CD14-positive monocyte (primary cell): ENCODE results near the gene SEC24C. TPM values are rescaled to one million over a fixed set of nuclear protein-coding genes. Genes with fewer than 3 reads are reported as not detected.

Experiments
- DNase-seq, 3 donors: peaks; one replicate each; pipeline ENCODE4 v3.0.0-alpha.2; 2011 to 2022
- H2AFZ ChIP-seq: 2 replicates; pipeline ENCODE4 v1.6.0; 2012; ENCODE audit warnings: mild to moderate bottlenecking, low read depth, low read length, inconsistent platforms; ENCODE audit not compliant: insufficient read depth, poor library complexity, severe bottlenecking
- H3K27ac ChIP-seq, 2 donors: 1 replicate in 1 of 2; 2 replicates in 1 of 2; pipeline ENCODE4 v1.5.1; 2012 to 2013; ENCODE audit warnings: low read length in 2 of 2, control low read depth in 1 of 2, inconsistent platforms in 1 of 2, low read depth in 1 of 2, mild to moderate bottlenecking in 1 of 2
- H3K27me3 ChIP-seq, 2 donors: one replicate each; pipeline versions ENCODE4 v1.6.0 to v1.6.1; 2011 to 2013; ENCODE audit warnings: low read length in 2 of 2; ENCODE audit not compliant: control insufficient read depth in 2 of 2, insufficient read depth in 2 of 2
- H3K36me3 ChIP-seq, 2 donors: replicated peaks in 1 of 2; 1 replicate in 1 of 2; 2 replicates in 1 of 2; pipeline versions ENCODE4 v1.5.1 to v1.6.1; 2012 to 2013; ENCODE audit warnings: low read length in 2 of 2, control low read depth in 1 of 2, inconsistent platforms in 1 of 2, mild to moderate bottlenecking in 1 of 2; ENCODE audit not compliant: insufficient read depth in 2 of 2, control insufficient read depth in 1 of 2
- H3K4me1 ChIP-seq, 2 donors: 1 replicate in 1 of 2; 2 replicates in 1 of 2; pipeline versions ENCODE4 v1.5.1 to v1.6.1; 2012 to 2013; ENCODE audit warnings: low read length in 2 of 2, control low read depth in 1 of 2, inconsistent platforms in 1 of 2, mild to moderate bottlenecking in 1 of 2, moderate library complexity in 1 of 2; ENCODE audit not compliant: insufficient read depth in 2 of 2, control insufficient read depth in 1 of 2
- H3K4me2 ChIP-seq: replicated peaks from 2 replicates; pipeline ENCODE3; 2012; ENCODE audit warnings: low read length, moderate library complexity, mild to moderate bottlenecking; ENCODE audit not compliant: poor library complexity, severe bottlenecking; ENCODE audit errors: extremely low read depth
- H3K4me3 ChIP-seq, 3 experiments: fragments of 200-600 bp in 1 of 3; sonication (generic) in 1 of 3; replicated peaks in 1 of 3; 1 replicate in 2 of 3; 2 replicates in 1 of 3; pipeline ENCODE4 v1.5.1; 2011 to 2013; ENCODE audit warnings: low read length in 3 of 3, mild to moderate bottlenecking in 3 of 3, control low read depth in 2 of 3, low read depth in 2 of 3, inconsistent platforms in 1 of 3, moderate library complexity in 1 of 3
- H3K79me2 ChIP-seq: 2 replicates; pipeline ENCODE4 v1.6.0; 2012; ENCODE audit warnings: mild to moderate bottlenecking, control low read depth, inconsistent platforms, low read length, moderate library complexity; ENCODE audit not compliant: insufficient read depth
- H3K9ac ChIP-seq: 2 replicates; pipeline ENCODE4 v1.6.0; 2017; ENCODE audit warnings: low read length, mild to moderate bottlenecking; ENCODE audit not compliant: insufficient read depth, poor library complexity, severe bottlenecking
- H3K9me3 ChIP-seq, 2 donors: replicated peaks in 1 of 2; 1 replicate in 1 of 2; 2 replicates in 1 of 2; pipeline versions ENCODE4 v1.5.1 to v1.6.1; 2012 to 2013; ENCODE audit warnings: low read length in 2 of 2, control low read depth in 1 of 2; ENCODE audit not compliant: control insufficient read depth in 1 of 2, insufficient read depth in 1 of 2
- H4K20me1 ChIP-seq: 2 replicates; pipeline ENCODE4 v1.6.0; 2012; ENCODE audit warnings: mild to moderate bottlenecking, low read length, control low read depth, moderate library complexity; ENCODE audit not compliant: insufficient read depth
- H3K27ac Mint-ChIP-seq, 7 donors: one replicate each; pipeline ENCODE4 v1.8.0; 2020; ENCODE audit warnings: mild to moderate bottlenecking in 7 of 7, mixed read lengths in 7 of 7, moderate library complexity in 6 of 7, inconsistent platforms in 2 of 7
- H3K27me3 Mint-ChIP-seq, 3 donors: one replicate each; pipeline ENCODE4 v1.8.0; 2021 to 2022; ENCODE audit warnings: low read depth in 3 of 3, mild to moderate bottlenecking in 3 of 3, mixed read lengths in 3 of 3, moderate library complexity in 3 of 3, inconsistent platforms in 1 of 3
- H3K36me3 Mint-ChIP-seq, 2 donors: one replicate each; pipeline ENCODE4 v1.8.0; 2020; ENCODE audit warnings: mixed read lengths in 2 of 2, inconsistent platforms in 1 of 2, mild to moderate bottlenecking in 1 of 2
- H3K4me1 Mint-ChIP-seq: one replicate; pipeline ENCODE4 v1.8.0; 2020; ENCODE audit warnings: mild to moderate bottlenecking, mixed read lengths
- H3K4me3 Mint-ChIP-seq, 2 donors: one replicate each; pipeline ENCODE4 v1.8.0; 2020; ENCODE audit warnings: mild to moderate bottlenecking in 2 of 2, mixed read lengths in 2 of 2, moderate library complexity in 1 of 2
- H3K9me3 Mint-ChIP-seq, 7 donors: one replicate each; pipeline ENCODE4 v1.8.0; 2020 to 2022; ENCODE audit warnings: mixed read lengths in 7 of 7, mild to moderate bottlenecking in 6 of 7, moderate library complexity in 6 of 7, inconsistent platforms in 2 of 7
- WGBS: methylation state at CpG from one replicate; pipeline ENCODE4 v1.1.5; 2013; ENCODE audit warnings: missing lambda C conversion rate; ENCODE audit not compliant: insufficient coverage; 5-methylcytosine and 5-hydroxymethylcytosine counted together
- intact Hi-C, 2 donors: fragments of 100-400 bp; cut with micrococcal nuclease; formaldehyde crosslinking; loops; one replicate each; pipeline versions ENCODE4 v1.15.0 to v1.15.1; 2023
- polyA plus RNA-seq, 3 donors: library from polyadenylated mRNA; depleted of rRNA in 1 of 3; unstranded in 2 of 3; stranded (reverse) in 1 of 3; fragments of 300-500 nt in 2 of 3; fragments of >200 nt in 1 of 3; fragmentation: Illumina TruSeq in 2 of 3; gene quantifications; 1 replicate in 2 of 3; 2 replicates in 1 of 3; pipeline ENCODE4 v1.2.3, GENCODE V29; 2012 to 2021
- TF ChIP-seq, protein P1 (sequence below): fragments of 200-600 bp; IDR thresholded peaks from one replicate; pipeline ENCODE4 v1.8.0; 2022; ENCODE audit warnings: antibody characterized with exemption, mild to moderate bottlenecking

Gene SEC24C
- polyA plus RNA-seq, 3 donors: 25.7 to 65.8 (median 44.8) TPM

DNA sequence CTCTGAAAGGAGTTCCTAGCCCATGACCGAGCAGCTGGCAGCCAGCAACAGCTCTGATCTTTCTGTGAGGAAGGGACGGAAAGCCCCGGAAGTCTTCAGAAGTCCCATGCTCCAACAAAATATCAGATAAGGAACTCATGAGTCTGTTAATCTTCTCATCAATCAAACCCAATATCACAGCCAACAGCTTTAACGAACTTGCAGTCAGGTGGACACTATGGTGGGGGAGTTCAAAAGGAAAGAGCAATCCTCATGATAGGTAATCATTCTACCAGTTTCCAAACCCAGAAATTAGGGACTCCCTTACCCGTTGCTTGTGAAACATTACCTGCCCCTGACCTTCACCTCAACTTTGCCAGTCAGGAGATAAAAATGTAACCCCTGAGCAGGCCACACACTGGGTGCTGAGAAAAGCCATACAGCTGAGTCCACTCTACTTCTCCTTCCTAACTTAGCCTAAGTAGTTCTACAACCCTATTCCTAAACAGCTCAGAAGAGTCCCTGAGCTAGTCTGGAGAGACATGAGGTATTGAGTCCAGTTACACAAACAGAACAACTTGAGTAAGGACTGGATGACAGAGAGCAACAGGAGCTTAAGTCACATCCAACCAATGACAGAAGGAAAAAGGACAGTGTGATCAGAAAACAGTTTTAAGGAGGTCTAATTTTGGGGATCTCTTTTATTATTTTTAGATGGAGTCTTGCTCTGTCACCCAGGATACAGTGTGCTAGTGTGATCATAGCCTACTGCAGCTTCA, 65.1 kb downstream of the SEC24C start:
- intact Hi-C loops: no loop called here
- Histone ChIP-seq H2AFZ (no peak overlapping the region), H3K4me1 (peaks cover 20% of the 10 kb centered on the region in 2 donors), H3K36me3 (peaks cover 61 to 69% of the 10 kb centered on the region in 2 donors), H3K9ac (no peak overlapping the region), H3K9me3 (no peaks in the 10 kb centered on the region), H4K20me1 (peaks cover 35% of the 10 kb centered on the region), H3K4me2 (no peak overlapping the region), H3K79me2 (peaks cover 54% of the 10 kb centered on the region), H3K27me3 (no peaks in the 10 kb centered on the region), H3K27ac (peak overlapping the region in 1 of 2 donors; percentile 91), H3K4me3 (peak overlapping the region in 1 of 3 experiments; percentile 93)
- Mint-ChIP-seq H3K27ac (peak overlapping the region in 5 of 7 donors; percentile 65 to 97 (median 92)), H3K27me3 (no peaks in the 10 kb centered on the region), H3K4me3 (peak overlapping the region in 1 of 2 donors; percentile 27), H3K9me3 (peaks cover 0 to 1% (median 0%) of the 10 kb centered on the region in 7 donors), H3K36me3 (peaks cover 63 to 72% of the 10 kb centered on the region in 2 donors), H3K4me1 (peaks cover 34% of the 10 kb centered on the region)
- no peak for DNase-seq
- TF ChIP-seq, protein P1, sequence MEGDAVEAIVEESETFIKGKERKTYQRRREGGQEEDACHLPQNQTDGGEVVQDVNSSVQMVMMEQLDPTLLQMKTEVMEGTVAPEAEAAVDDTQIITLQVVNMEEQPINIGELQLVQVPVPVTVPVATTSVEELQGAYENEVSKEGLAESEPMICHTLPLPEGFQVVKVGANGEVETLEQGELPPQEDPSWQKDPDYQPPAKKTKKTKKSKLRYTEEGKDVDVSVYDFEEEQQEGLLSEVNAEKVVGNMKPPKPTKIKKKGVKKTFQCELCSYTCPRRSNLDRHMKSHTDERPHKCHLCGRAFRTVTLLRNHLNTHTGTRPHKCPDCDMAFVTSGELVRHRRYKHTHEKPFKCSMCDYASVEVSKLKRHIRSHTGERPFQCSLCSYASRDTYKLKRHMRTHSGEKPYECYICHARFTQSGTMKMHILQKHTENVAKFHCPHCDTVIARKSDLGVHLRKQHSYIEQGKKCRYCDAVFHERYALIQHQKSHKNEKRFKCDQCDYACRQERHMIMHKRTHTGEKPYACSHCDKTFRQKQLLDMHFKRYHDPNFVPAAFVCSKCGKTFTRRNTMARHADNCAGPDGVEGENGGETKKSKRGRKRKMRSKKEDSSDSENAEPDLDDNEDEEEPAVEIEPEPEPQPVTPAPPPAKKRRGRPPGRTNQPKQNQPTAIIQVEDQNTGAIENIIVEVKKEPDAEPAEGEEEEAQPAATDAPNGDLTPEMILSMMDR: no peak
- WGBS: 100% methylated on average over 1 of the region's 5 CpGs

DNA sequence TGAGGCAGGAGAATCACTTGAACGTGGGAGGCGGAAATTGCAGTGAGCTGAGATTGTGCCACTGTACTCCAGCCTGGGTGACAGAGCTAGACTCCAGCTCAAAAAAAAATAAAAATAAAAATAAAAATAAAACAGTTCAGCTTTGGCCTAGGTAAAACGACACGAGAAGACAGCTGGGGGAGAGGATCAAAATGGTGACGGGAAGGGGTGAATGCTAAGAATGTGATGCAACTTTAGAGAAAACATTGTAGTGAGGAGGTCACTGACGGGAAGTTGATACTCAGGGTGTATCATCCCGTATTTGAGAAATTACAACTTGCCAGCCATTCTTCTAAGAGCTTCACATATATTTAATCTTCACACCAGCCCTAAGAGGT, 66.2 kb downstream of the SEC24C start:
- Histone ChIP-seq H3K4me1 (peaks cover 21 to 26% of the 10 kb centered on the region in 2 donors), H3K36me3 (peaks cover 56 to 67% of the 10 kb centered on the region in 2 donors), H3K27ac (peak overlapping the region; percentile 81 to 91), H3K79me2 (peaks cover 54% of the 10 kb centered on the region), H3K9ac (peak overlapping the region; percentile 94), H3K27me3 (no peaks in the 10 kb centered on the region), H2AFZ (peak overlapping the region; percentile 60), H3K4me3 (peak overlapping the region; percentile 69 to 93 (median 72)), H3K9me3 (no peaks in the 10 kb centered on the region), H3K4me2 (peak overlapping the region; percentile 91), H4K20me1 (peaks cover 31% of the 10 kb centered on the region)
- no peaks in the 10 kb centered on the region for H3K27me3 Mint-ChIP-seq
- 0% methylated on average over 1 of the region's 7 CpGs for WGBS
- peaks cover 34% of the 10 kb centered on the region for H3K4me1 Mint-ChIP-seq
- intact Hi-C loops: loop anchor here (2.0 to 5.0 kb wide), 2 partner anchors 24 to 67 kb away; no protein-coding TSS in a partner anchor
- H3K4me3 Mint-ChIP-seq: peak overlapping the region; percentile 90 to 94
- peak; percentile 55 to 74 (median 73) for DNase-seq
- H3K9me3 Mint-ChIP-seq: peaks cover 0 to 1% (median 0%) of the 10 kb centered on the region in 7 donors
- TF ChIP-seq, protein P1: no peak
- H3K27ac Mint-ChIP-seq: peak overlapping the region; percentile 92 to 97 (median 93)
- H3K36me3 Mint-ChIP-seq: peaks cover 63 to 70% of the 10 kb centered on the region in 2 donors
